Activated T-helper 1 cell treated with anti-CD3 and anti-CD28 coated beads, Interleukin-12 subunit alpha, Interleukin-12 subunit beta, Interleukin-2, Interleukin-4 antibody, amounts not matched to agents 30 ng/mL and 10 ng/mL and 1 ng/mL, durations not matched to agents 14 hours and 24 hours and 36 hours (primary cell): ENCODE data around the gene PDXDC1. TPM values are rescaled to one million over a fixed set of nuclear protein-coding genes. Genes with fewer than 3 reads are reported as not detected.
"Not testable (repeated sequence)": the region's sequence is repeated elsewhere in the genome, so short reads cannot be mapped to it uniquely, and the experiment has no call there.

Source experiments
- DNase-seq: peaks from one replicate; pipeline ENCODE4 v3.0.0; 2021; ENCODE audit warnings: low spot score
- H3K27ac Mint-ChIP-seq: one replicate; pipeline ENCODE4 v1.8.0; 2021; ENCODE audit warnings: mild to moderate bottlenecking, mixed read lengths
- H3K27me3 Mint-ChIP-seq: one replicate; pipeline ENCODE4 v1.8.0; 2022; ENCODE audit warnings: mild to moderate bottlenecking, moderate library complexity, mixed read lengths; ENCODE audit not compliant: insufficient read depth
- H3K36me3 Mint-ChIP-seq: one replicate; pipeline ENCODE4 v1.8.0; 2021; ENCODE audit warnings: low read depth, mixed read lengths
- H3K4me1 Mint-ChIP-seq: one replicate; pipeline ENCODE4 v1.8.0; 2021; ENCODE audit warnings: low read depth, mixed read lengths
- H3K4me3 Mint-ChIP-seq: one replicate; pipeline ENCODE4 v1.8.0; 2021; ENCODE audit warnings: mild to moderate bottlenecking, moderate library complexity, mixed read lengths
- H3K9me3 Mint-ChIP-seq: one replicate; pipeline ENCODE4 v1.8.0; 2021; ENCODE audit warnings: mixed read lengths
- intact Hi-C: fragments of 100-400 bp; cut with micrococcal nuclease; formaldehyde crosslinking; loops from one replicate; pipeline ENCODE4 v1.15.1; 2024
- total RNA-seq: library from RNA; stranded (reverse); gene quantifications from 2 replicates; pipeline ENCODE4 v1.2.3, GENCODE V29; 2022

The PDXDC1 gene
- total RNA-seq, 1 donor from 2014 or later, result 63.6 TPM

- H3K27me3 Mint-ChIP-seq, H3K4me1 Mint-ChIP-seq, DNase-seq, H3K4me3 Mint-ChIP-seq, H3K9me3 Mint-ChIP-seq, H3K27ac Mint-ChIP-seq, intact Hi-C loops: not testable (repeated sequence)
- H3K36me3 Mint-ChIP-seq, result peaks cover 21% of the 10 kb centered on the region
These were observed 33.8 kb downstream of the PDXDC1 start for GRCh38 chr16:15008647-15009046.

DNA sequence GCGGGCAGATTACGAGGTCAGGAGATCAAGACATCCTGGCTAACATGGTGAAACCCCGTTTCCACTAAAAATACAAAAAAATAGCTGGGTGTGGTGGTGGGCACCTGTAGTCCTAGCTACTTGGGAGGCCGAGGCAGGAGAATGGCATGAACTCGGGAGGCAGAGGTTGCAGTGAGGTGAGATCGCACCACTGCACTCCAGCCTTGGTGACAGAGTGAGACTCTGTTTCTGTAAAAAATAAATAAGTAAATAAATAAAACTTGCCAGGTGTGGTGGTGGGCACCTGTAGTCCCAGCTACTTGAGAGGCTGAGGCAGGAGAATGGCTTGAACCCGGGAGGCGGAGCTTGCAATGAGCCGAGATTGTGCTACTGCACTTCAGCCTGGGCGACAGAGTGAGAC, 38.1 kb downstream of the PDXDC1 start:
- H3K27ac Mint-ChIP-seq, H3K9me3 Mint-ChIP-seq, DNase-seq, H3K4me3 Mint-ChIP-seq, intact Hi-C loops, H3K27me3 Mint-ChIP-seq: not testable (repeated sequence)
- H3K4me1 Mint-ChIP-seq, result peaks cover 14% of the 10 kb centered on the region
- H3K36me3 Mint-ChIP-seq, result peaks cover 26% of the 10 kb centered on the region

GRCh38 chr16:15015671-15016070, 40.8 kb downstream of the PDXDC1 start:
- H3K9me3 Mint-ChIP-seq, H3K27me3 Mint-ChIP-seq, DNase-seq, H3K27ac Mint-ChIP-seq, intact Hi-C loops, H3K4me3 Mint-ChIP-seq: not testable (repeated sequence)
- H3K4me1 Mint-ChIP-seq, result peaks cover 14% of the 10 kb centered on the region
- peaks cover 24% of the 10 kb centered on the region for H3K36me3 Mint-ChIP-seq

- H3K4me3 Mint-ChIP-seq, H3K9me3 Mint-ChIP-seq, intact Hi-C loops, DNase-seq, H3K27me3 Mint-ChIP-seq, H3K27ac Mint-ChIP-seq: not testable (repeated sequence)
- Mint-ChIP-seq H3K36me3 (peaks cover 20% of the 10 kb centered on the region), H3K4me1 (peaks cover 14% of the 10 kb centered on the region)
These were observed 41.5 kb downstream of the PDXDC1 start for GRCh38 chr16:15016354-15016753.

- H3K36me3 Mint-ChIP-seq, result peaks cover 24% of the 10 kb centered on the region
- H3K27me3 Mint-ChIP-seq, H3K9me3 Mint-ChIP-seq, H3K4me3 Mint-ChIP-seq, H3K27ac Mint-ChIP-seq, intact Hi-C loops, DNase-seq: not testable (repeated sequence)
- peaks cover 16% of the 10 kb centered on the region for H3K4me1 Mint-ChIP-seq
These were observed 42.2 kb downstream of the PDXDC1 start for GRCh38 chr16:15016951-15017580.

DNA sequence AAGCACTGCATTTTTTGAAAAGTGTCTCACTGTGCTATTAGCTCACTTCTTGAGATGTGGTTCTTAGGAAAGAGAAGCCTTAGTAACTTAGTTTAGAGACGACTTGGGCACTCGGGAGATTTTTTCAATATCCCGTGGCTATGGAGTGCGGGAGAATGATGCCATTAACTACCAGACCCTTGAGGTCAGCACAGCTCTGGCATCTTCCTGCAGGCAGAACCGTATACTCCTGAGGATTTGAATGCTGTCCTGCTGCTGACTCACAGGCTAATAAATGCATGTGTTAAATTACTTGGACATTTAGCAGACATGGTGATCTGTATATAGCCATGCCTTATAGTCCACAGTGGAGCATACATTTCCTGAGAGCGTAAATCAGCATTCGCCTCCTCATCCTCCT, 46.6 kb downstream of the PDXDC1 start:
- H3K4me3 Mint-ChIP-seq, DNase-seq, H3K27ac Mint-ChIP-seq, intact Hi-C loops, H3K9me3 Mint-ChIP-seq, H3K27me3 Mint-ChIP-seq: not testable (repeated sequence)
- Mint-ChIP-seq H3K4me1 (peaks cover 20% of the 10 kb centered on the region), H3K36me3 (peaks cover 35% of the 10 kb centered on the region)

DNA sequence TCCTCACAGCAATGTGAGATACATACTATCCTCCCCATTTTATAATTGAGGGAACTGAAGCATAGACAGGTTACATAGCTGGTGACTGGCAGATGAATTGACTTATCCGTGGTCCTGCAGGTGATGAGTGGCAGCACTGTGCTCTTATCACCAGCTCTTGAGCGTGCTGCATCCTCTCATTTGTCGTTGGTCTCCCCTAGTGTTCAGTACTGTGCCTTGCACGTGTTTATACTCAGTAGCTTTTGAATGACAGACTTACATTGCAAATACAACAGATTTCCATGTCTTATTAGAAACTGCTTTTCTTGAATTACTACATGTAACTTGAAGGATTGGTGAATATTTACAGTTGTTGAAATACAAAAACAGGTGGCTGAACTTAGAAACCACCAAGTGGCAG, 47.4 kb downstream of the PDXDC1 start:
- H3K27me3 Mint-ChIP-seq, H3K9me3 Mint-ChIP-seq, H3K4me3 Mint-ChIP-seq, intact Hi-C loops, H3K27ac Mint-ChIP-seq: not testable (repeated sequence)
- peaks cover 32% of the 10 kb centered on the region for H3K36me3 Mint-ChIP-seq
- peak; percentile 40 for DNase-seq
- H3K4me1 Mint-ChIP-seq, result peaks cover 19% of the 10 kb centered on the region

DNA sequence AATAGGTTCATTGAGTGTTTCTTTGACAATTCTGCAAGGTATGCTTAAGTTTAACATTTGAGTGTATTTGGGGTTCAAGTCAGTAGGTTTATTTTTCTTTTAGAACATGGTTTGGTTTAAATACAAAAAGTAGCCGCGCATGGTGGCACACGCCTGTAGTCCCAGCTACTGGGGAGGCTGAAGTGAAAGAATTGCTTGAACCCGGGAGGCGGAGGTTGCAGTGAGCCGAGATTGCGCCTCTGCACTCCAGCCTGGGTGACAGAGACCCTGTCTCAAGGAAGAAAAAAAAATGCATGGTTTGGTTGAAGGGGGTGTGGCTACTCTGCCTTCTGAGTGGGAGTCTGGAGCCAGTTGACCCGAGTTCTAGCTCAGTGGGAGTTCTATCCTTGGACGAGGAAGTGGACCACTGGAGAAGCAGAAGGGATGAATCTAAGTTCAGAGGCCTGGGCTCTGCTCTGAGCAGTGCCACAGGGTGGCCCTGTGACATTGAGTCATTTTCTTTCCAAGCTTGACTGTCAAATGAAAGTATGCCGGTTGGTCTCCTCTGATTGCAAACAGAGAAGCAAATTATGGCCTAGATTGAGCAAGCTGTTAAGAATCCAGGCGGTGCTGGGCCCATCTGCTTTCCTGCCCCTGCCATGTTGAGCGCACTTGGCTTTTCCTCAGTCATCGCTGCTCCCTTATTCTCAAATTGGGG, 48.7 kb downstream of the PDXDC1 start:
- peak overlapping the region; percentile 13 for H3K27ac Mint-ChIP-seq
- peaks cover 32% of the 10 kb centered on the region for H3K36me3 Mint-ChIP-seq
- DNase-seq, H3K27me3 Mint-ChIP-seq, H3K9me3 Mint-ChIP-seq, intact Hi-C loops, H3K4me3 Mint-ChIP-seq: not testable (repeated sequence)
- peaks cover 19% of the 10 kb centered on the region for H3K4me1 Mint-ChIP-seq

- H3K4me3 Mint-ChIP-seq, H3K9me3 Mint-ChIP-seq, H3K27me3 Mint-ChIP-seq, intact Hi-C loops, DNase-seq: not testable (repeated sequence)
- peaks cover 19% of the 10 kb centered on the region for H3K4me1 Mint-ChIP-seq
- H3K36me3 Mint-ChIP-seq, result peaks cover 25% of the 10 kb centered on the region
- H3K27ac Mint-ChIP-seq, result peak overlapping the region; percentile 60
These were observed 50.0 kb downstream of the PDXDC1 start for GRCh38 chr16:15024858-15025199.

- Mint-ChIP-seq H3K36me3 (peaks cover 25% of the 10 kb centered on the region), H3K4me1 (peaks cover 19% of the 10 kb centered on the region)
- H3K4me3 Mint-ChIP-seq, H3K27ac Mint-ChIP-seq, intact Hi-C loops, DNase-seq, H3K27me3 Mint-ChIP-seq, H3K9me3 Mint-ChIP-seq: not testable (repeated sequence)
These were observed 50.6 kb downstream of the PDXDC1 start for GRCh38 chr16:15025234-15025951.

GRCh38 chr16:15027051-15027450, 52.2 kb downstream of the PDXDC1 start:
- Mint-ChIP-seq H3K4me1 (peaks cover 27% of the 10 kb centered on the region), H3K36me3 (peaks cover 29% of the 10 kb centered on the region)
- H3K27me3 Mint-ChIP-seq, H3K9me3 Mint-ChIP-seq, H3K4me3 Mint-ChIP-seq, intact Hi-C loops, DNase-seq, H3K27ac Mint-ChIP-seq: not testable (repeated sequence)

DNA sequence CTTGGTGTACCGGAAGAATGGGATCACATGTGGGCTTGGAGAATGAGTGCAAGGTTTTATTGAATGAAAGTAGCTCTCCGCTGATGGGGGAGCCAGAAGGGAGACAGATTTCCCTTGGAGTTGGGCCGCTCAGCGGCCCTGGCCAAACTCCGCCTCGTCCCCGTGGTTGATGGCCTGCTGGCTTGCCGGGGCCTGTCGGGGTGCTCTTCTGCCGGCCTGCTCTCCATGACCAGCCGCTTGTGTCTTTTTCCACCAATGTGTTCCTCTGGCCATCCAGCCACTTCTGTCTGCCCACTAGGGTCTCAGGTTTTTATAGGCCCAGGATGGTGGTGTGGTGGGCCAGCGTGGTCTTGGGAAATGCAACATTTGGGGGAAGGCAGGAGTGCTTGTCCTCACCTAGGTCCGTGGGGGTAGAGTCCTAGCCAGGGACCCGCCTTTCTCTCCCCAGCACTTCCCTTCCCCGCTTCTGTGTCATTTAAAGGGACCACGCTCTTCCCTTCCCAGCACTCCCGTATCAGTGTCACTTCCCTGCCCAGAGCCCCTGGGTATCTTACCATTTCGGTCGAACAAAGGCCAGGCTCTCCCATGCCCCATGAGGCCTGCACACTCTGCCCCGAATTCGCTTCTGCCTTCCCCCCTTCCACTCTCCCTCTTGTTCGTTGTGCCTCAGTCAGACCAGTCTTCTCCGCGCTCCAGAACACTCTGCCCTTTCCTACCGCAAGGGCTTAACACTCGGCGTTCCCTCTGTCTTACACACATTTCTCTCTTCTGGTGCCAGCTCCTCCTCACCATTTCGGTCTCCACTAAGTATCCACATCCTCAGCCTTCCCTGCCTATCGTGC, 52.9 kb downstream of the PDXDC1 start:
- DNase-seq, H3K9me3 Mint-ChIP-seq, intact Hi-C loops, H3K27me3 Mint-ChIP-seq, H3K4me3 Mint-ChIP-seq: not testable (repeated sequence)
- peaks cover 22% of the 10 kb centered on the region for H3K4me1 Mint-ChIP-seq
- H3K36me3 Mint-ChIP-seq, result peaks cover 31% of the 10 kb centered on the region
- peak overlapping the region; percentile 1 for H3K27ac Mint-ChIP-seq
